IMR-90 (cell line): ENCODE data around the gene RHBDD2. TPM values are rescaled to one million over a fixed set of nuclear protein-coding genes. Genes with fewer than 3 reads are reported as not detected.
"Not testable (repeated sequence)": the region's sequence is repeated elsewhere in the genome, so short reads cannot be mapped to it uniquely, and the experiment has no call there.

ENCODE experiments used
- ATAC-seq: fragments of 200-7000 bp; cut with Tn5 transposase; 2 replicates; pipeline ENCODE4 v1.9.1; 2020; ENCODE audit warnings: low read depth, mild to moderate bottlenecking, moderate library complexity
- BruUV-seq: library from RNA; stranded (reverse); fragments of 400-500 nt; replicated peaks from 2 replicates; lab custom pipeline; 2021; lab: Mats Ljungman, UMichigan
- CTCF ChIA-PET: fragments of 300-600 bp; formaldehyde crosslinking; extraction: SDS; loops from one replicate; lab custom pipeline; 2021; ENCODE audit warnings: antibody characterized with exemption; lab: Yijun Ruan, JAX
- POLR2A ChIA-PET: fragments of 300-600 bp; sonication (Branson Sonifier 250); formaldehyde crosslinking; loops from one replicate; lab custom pipeline; 2022; ENCODE audit warnings: antibody characterized with exemption; ENCODE audit not compliant: unreplicated experiment; lab: Charles Lee
- DNase-seq: peaks from one replicate; pipeline ENCODE4 v3.0.0; 2013
- H2AFZ ChIP-seq: replicated peaks from 2 replicates; pipeline ENCODE3; 2013; ENCODE audit warnings: low read length, mild to moderate bottlenecking; ENCODE audit not compliant: poor library complexity
- H2AK5ac ChIP-seq: 2 replicates; pipeline ENCODE4 v1.6.1; 2013; ENCODE audit warnings: low read depth, low read length, inconsistent platforms
- H2AK9ac ChIP-seq: replicated peaks from 2 replicates; pipeline ENCODE3; 2013; ENCODE audit warnings: mild to moderate bottlenecking, low read depth, low read length, moderate library complexity; ENCODE audit not compliant: poor library complexity
- H2BK120ac ChIP-seq: 2 replicates; pipeline ENCODE4 v1.6.1; 2013; ENCODE audit warnings: low read depth, low read length, inconsistent platforms
- H2BK15ac ChIP-seq: 3 replicates; pipeline ENCODE4 v1.6.1; 2013; ENCODE audit warnings: low read depth, low read length, inconsistent platforms
- H2BK20ac ChIP-seq: 2 replicates; pipeline ENCODE4 v1.6.1; 2013; ENCODE audit warnings: low read depth, mild to moderate bottlenecking, inconsistent platforms, low read length, moderate library complexity
- H2BK5ac ChIP-seq: 2 replicates; pipeline ENCODE4 v1.6.1; 2013; ENCODE audit warnings: mild to moderate bottlenecking, low read depth, low read length, inconsistent platforms; ENCODE audit not compliant: poor library complexity, severe bottlenecking
- H3K14ac ChIP-seq: replicated peaks from 2 replicates; pipeline ENCODE4 v1.6.1; 2013; ENCODE audit warnings: low read depth, low read length, inconsistent platforms
- H3K18ac ChIP-seq: 2 replicates; pipeline ENCODE4 v1.6.1; 2013; ENCODE audit warnings: low read depth, low read length, control low read depth
- H3K23ac ChIP-seq: 2 replicates; pipeline ENCODE4 v1.6.1; 2013; ENCODE audit warnings: low read depth, low read length, inconsistent platforms
- H3K27ac ChIP-seq: 2 replicates; pipeline ENCODE4 v1.5.1; 2013; ENCODE audit warnings: mild to moderate bottlenecking, control low read depth, low read length; ENCODE audit not compliant: insufficient read depth
- H3K27me3 ChIP-seq: 2 replicates; pipeline ENCODE4 v1.6.1; 2013; ENCODE audit warnings: low read length; ENCODE audit not compliant: control insufficient read depth, insufficient read depth
- H3K36me3 ChIP-seq: 2 replicates; pipeline ENCODE4 v1.6.1; 2013; ENCODE audit warnings: low read length, mixed read lengths; ENCODE audit not compliant: control insufficient read depth, insufficient read depth
- H3K4ac ChIP-seq: 2 replicates; pipeline ENCODE4 v1.6.1; 2013; ENCODE audit warnings: low read depth, low read length, inconsistent platforms
- H3K4me1 ChIP-seq: 2 replicates; pipeline ENCODE4 v1.6.1; 2013; ENCODE audit warnings: low read length, mixed read lengths; ENCODE audit not compliant: control insufficient read depth, insufficient read depth
- H3K4me2 ChIP-seq: 2 replicates; pipeline ENCODE4 v1.6.1; 2013; ENCODE audit warnings: low read depth, mild to moderate bottlenecking, control low read depth, low read length, moderate library complexity
- H3K4me3 ChIP-seq: 2 replicates; pipeline ENCODE4 v1.5.1; 2013; ENCODE audit warnings: low read depth, mild to moderate bottlenecking, control low read depth, low read length, moderate library complexity; ENCODE audit not compliant: insufficient read depth
- H3K56ac ChIP-seq: 2 replicates; pipeline ENCODE4 v1.6.1; 2013; ENCODE audit warnings: low read length, inconsistent platforms; ENCODE audit not compliant: insufficient read depth; ENCODE audit errors: extremely low read depth
- H3K79me1 ChIP-seq, 2 experiments: 2 replicates each; pipeline ENCODE4 v1.6.1; 2013; ENCODE audit warnings: low read length in 2 of 2, inconsistent platforms in 1 of 2, low read depth in 1 of 2
- H3K9ac ChIP-seq: 2 replicates; pipeline ENCODE4 v1.6.1; 2013; ENCODE audit warnings: low read depth, low read length, control low read depth
- H3K9me1 ChIP-seq: 2 replicates; pipeline ENCODE4 v1.6.1; 2013; ENCODE audit warnings: low read length, inconsistent platforms; ENCODE audit not compliant: insufficient read depth
- H3K9me3 ChIP-seq: 2 replicates; pipeline ENCODE4 v1.6.1; 2013; ENCODE audit warnings: low read length; ENCODE audit not compliant: control insufficient read depth, insufficient read depth
- H4K20me1 ChIP-seq: 2 replicates; pipeline ENCODE4 v1.6.1; 2013; ENCODE audit warnings: low read length, inconsistent platforms; ENCODE audit not compliant: insufficient read depth
- H4K5ac ChIP-seq: 2 replicates; pipeline ENCODE4 v1.6.1; 2013; ENCODE audit warnings: mild to moderate bottlenecking, low read depth, low read length, control low read depth
- H4K8ac ChIP-seq, 2 experiments: 2 replicates each; pipeline ENCODE4 v1.6.1; 2013; ENCODE audit warnings: low read depth in 2 of 2, low read length in 2 of 2, control low read depth in 1 of 2, inconsistent platforms in 1 of 2
- H4K91ac ChIP-seq: 2 replicates; pipeline ENCODE4 v1.6.1; 2013; ENCODE audit warnings: low read depth, low read length, inconsistent platforms; ENCODE audit not compliant: insufficient read depth
- WGBS, 2 experiments: methylation state at CpG; one replicate each; pipeline versions ENCODE4 v1.1.5 to v1.1.7; 2013; ENCODE audit warnings: missing lambda C conversion rate in 2 of 2; ENCODE audit not compliant: insufficient read length in 1 of 2; ENCODE audit errors: extremely low coverage in 2 of 2; 5-methylcytosine and 5-hydroxymethylcytosine counted together
- dilution Hi-C: fragments of 300-500 bp; cut with HindIII; formaldehyde crosslinking; loops from one replicate; pipeline ENCODE4 v1.14.3; 2018; ENCODE audit warnings: low sequenced_read_pairs; ENCODE audit not compliant: unreplicated experiment
- in situ Hi-C: fragments of 300-500 bp; cut with MboI; formaldehyde crosslinking; loops from 3 replicates; pipeline ENCODE4 v1.14.3; 2019; ENCODE audit warnings: low sequenced_read_pairs, inconsistent platforms, mixed read lengths
- intact Hi-C: fragments of 100-400 bp; cut with micrococcal nuclease; formaldehyde crosslinking; loops from 2 replicates; pipeline ENCODE4 v1.10.0; 2022
- polyA plus RNA-seq, 3 experiments: library from polyadenylated mRNA; depleted of rRNA; stranded (reverse); fragments of >200 nt; gene quantifications; 2 replicates each; pipeline ENCODE4 v1.2.3, GENCODE V29; 2012; ENCODE audit warnings: low replicate concordance in 1 of 3
- total RNA-seq: library from RNA; depleted of rRNA; stranded (reverse); fragments of >200 nt; gene quantifications from 2 replicates; pipeline ENCODE4 v1.2.3, GENCODE V29; 2012

Gene RHBDD2
- total and polyA plus RNA-seq, 2 of the 4 experiments (the other 2 are of a cell fraction): 9.7 to 42.4 TPM

- H3K36me3 ChIP-seq, dilution Hi-C loops, H3K9ac ChIP-seq, CTCF ChIA-PET, H4K20me1 ChIP-seq, H3K4me3 ChIP-seq, H2BK15ac ChIP-seq, H3K27me3 ChIP-seq, H3K4me1 ChIP-seq, BruUV-seq, H3K14ac ChIP-seq, ATAC-seq, H2AK9ac ChIP-seq, intact Hi-C loops, in situ Hi-C loops, H3K4me2 ChIP-seq, H4K91ac ChIP-seq, DNase-seq, H4K8ac ChIP-seq, H2BK20ac ChIP-seq, H2AFZ ChIP-seq, H3K23ac ChIP-seq, H3K4ac ChIP-seq, H3K9me3 ChIP-seq, H3K18ac ChIP-seq, H4K5ac ChIP-seq, H3K56ac ChIP-seq, H3K27ac ChIP-seq, H2AK5ac ChIP-seq, H2BK120ac ChIP-seq, H3K79me1 ChIP-seq, H3K9me1 ChIP-seq, H2BK5ac ChIP-seq: not testable (repeated sequence)
- POLR2A ChIA-PET: interaction anchor here (0.6 kb wide), 1 partner anchor 8 kb away, joined by 3 read pairs; no protein-coding TSS in a partner anchor
- 100% methylated on average over 1 of the region's 9 CpGs; no CpG with 5 or more reads in 1 of the 2 experiments for WGBS, 2 experiments
Observed at GRCh38 chr7:75907668-75908039, 28.8 kb downstream of the RHBDD2 start.
